ENCODE measurements around the gene TLR8. TPM values are rescaled to one million over a fixed set of nuclear protein-coding genes. Genes with fewer than 3 reads are reported as not detected.
A peak's percentile ranks its signal among the peaks of the same experiment; 100 is the strongest.

TLR8 gene
- total RNA-seq, 4 donors from 2014 or later: 0.47 to 6.7 (median 1.7) TPM

GRCh38 chrX:12868747-12869146 lies 37.7 kb upstream of the TLR8 start:
- Histone ChIP-seq H3K4me3 (no peak overlapping the region), H3K36me3 (no peaks in the 10 kb centered on the region), H3K4me1 (peaks cover 0 to 8% (median 0%) of the 10 kb centered on the region in 3 donors), H3K9me3 (peaks cover 0 to 4% (median 0%) of the 10 kb centered on the region in 3 donors), H3K27ac (no peak overlapping the region), H3K27me3 (no peaks in the 10 kb centered on the region)
- WGBS, 2 donors (ENCODE audit: low coverage in 1 of 2): 77 to 84% methylated on average over 3 of the region's 4 CpGs
- no peak for ATAC-seq
- TF ChIP-seq POLR2A (IDR thresholded peaks at IDR 0.05): no peak
- TF ChIP-seq EP300 (IDR thresholded peaks at IDR 0.05): no peak
- no peak for TF ChIP-seq POLR2AphosphoS5 (IDR thresholded peaks at IDR 0.05)
- TF ChIP-seq, protein P1, sequence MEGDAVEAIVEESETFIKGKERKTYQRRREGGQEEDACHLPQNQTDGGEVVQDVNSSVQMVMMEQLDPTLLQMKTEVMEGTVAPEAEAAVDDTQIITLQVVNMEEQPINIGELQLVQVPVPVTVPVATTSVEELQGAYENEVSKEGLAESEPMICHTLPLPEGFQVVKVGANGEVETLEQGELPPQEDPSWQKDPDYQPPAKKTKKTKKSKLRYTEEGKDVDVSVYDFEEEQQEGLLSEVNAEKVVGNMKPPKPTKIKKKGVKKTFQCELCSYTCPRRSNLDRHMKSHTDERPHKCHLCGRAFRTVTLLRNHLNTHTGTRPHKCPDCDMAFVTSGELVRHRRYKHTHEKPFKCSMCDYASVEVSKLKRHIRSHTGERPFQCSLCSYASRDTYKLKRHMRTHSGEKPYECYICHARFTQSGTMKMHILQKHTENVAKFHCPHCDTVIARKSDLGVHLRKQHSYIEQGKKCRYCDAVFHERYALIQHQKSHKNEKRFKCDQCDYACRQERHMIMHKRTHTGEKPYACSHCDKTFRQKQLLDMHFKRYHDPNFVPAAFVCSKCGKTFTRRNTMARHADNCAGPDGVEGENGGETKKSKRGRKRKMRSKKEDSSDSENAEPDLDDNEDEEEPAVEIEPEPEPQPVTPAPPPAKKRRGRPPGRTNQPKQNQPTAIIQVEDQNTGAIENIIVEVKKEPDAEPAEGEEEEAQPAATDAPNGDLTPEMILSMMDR (IDR thresholded peaks at IDR 0.05): no peak

DNA sequence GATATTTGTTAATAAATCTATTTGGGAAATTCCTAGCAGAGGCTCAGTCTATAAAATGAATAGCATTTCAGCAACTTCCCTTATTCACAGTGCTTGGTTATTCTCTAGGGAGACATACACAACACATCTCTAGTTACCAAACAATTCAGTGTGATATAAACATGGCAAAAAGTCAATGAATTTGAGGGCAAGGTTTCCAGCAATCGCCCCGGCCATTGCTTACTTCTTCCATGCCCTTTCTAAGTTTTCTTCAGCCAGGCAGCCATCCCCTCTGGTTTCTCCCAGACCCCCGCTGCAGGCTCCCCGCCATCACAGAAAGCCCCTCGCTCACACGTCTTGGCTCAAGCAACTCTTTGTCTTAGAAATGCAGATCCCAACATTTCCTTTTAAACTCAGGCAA lies 35.2 kb upstream of the TLR8 start:
- Histone ChIP-seq H3K4me1 (peaks cover 0 to 8% (median 0%) of the 10 kb centered on the region in 3 donors), H3K4me3 (no peak overlapping the region), H3K27ac (peak overlapping the region in 2 of 4 donors; percentile 9 to 24), H3K36me3 (no peaks in the 10 kb centered on the region), H3K27me3 (no peaks in the 10 kb centered on the region), H3K9me3 (no peaks in the 10 kb centered on the region)
- 20 to 70% methylated on average over 4 to 5 of the region's 6 CpGs for WGBS, 2 donors (ENCODE audit: low coverage in 1 of 2)
- no peak for TF ChIP-seq EP300 (IDR thresholded peaks at IDR 0.05)
- TF ChIP-seq POLR2A (IDR thresholded peaks at IDR 0.05): no peak
- no peak for TF ChIP-seq POLR2AphosphoS5 (IDR thresholded peaks at IDR 0.05)
- TF ChIP-seq, protein P1 (IDR thresholded peaks at IDR 0.05): no peak
- ATAC-seq: no peak

- Histone ChIP-seq H3K27me3 (no peaks in the 10 kb centered on the region), H3K4me3 (no peak overlapping the region), H3K4me1 (peaks cover 0 to 8% (median 0%) of the 10 kb centered on the region in 3 donors), H3K9me3 (no peaks in the 10 kb centered on the region), H3K27ac (no peak overlapping the region), H3K36me3 (no peaks in the 10 kb centered on the region)
- WGBS, 2 donors (ENCODE audit: low coverage in 1 of 2): 69 to 80% methylated on average over 2 to 3 of the region's 4 CpGs
- TF ChIP-seq, protein P1 (IDR thresholded peaks at IDR 0.05): no peak
- TF ChIP-seq EP300 (IDR thresholded peaks at IDR 0.05): no peak
- no peak for ATAC-seq
Measured at GRCh38 chrX:12872741-12873140, 33.7 kb upstream of the TLR8 start.

DNA sequence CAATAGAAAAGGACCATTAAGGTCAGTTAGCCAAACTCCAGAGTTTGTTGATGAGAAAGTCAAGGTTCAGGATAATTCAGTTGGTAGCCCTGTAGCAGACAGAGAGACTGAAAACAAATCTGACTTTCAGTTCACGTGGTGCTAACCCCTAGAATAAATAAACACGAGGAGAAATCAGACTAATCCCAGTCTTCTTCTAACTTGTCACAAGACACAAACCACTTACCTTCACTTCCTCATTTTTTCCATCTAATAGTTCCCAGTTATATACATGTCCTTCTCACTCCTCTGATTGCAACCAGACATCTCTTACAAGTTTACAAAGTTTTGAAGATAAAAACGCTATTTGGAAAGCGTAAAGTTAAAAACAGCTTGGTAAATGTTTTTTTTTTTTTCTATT lies 31.8 kb upstream of the TLR8 start:
- WGBS, 2 donors (ENCODE audit: low coverage in 1 of 2): 18 to 32% methylated on average over 4 of the region's 4 CpGs
- no peak for TF ChIP-seq POLR2A (IDR thresholded peaks at IDR 0.05)
- no peak for TF ChIP-seq EP300 (IDR thresholded peaks at IDR 0.05)
- TF ChIP-seq POLR2AphosphoS5 (IDR thresholded peaks at IDR 0.05): no peak
- TF ChIP-seq, protein P1 (IDR thresholded peaks at IDR 0.05): no peak
- ATAC-seq: no peak

DNA sequence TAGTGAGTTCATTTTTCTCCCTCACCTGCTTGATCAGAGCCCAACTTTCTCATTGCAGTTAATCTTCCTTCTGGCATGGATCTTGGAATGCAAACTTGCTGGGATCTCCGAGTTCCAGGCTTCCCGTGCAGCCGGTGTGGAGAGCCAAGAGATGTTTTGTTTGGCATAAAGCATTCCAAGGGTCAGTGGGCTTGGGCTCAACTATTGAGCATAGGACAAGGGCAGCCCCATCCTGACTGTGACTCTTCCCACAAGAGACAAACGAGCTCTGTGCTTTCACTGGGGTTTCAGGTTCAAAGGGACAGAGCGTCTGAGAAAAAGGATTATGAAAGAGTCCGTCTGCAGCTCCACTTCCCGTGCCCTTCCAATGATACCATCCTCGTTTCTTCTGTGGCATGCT lies 29.0 kb upstream of the TLR8 start:
- TF ChIP-seq POLR2A (IDR thresholded peaks at IDR 0.05) (no peak), EP300 (IDR thresholded peaks at IDR 0.05) (no peak), POLR2AphosphoS5 (IDR thresholded peaks at IDR 0.05) (no peak)
- TF ChIP-seq, protein P1 (IDR thresholded peaks at IDR 0.05): no peak
- WGBS, 2 donors (ENCODE audit: low coverage in 1 of 2): 19 to 44% methylated on average over 5 to 6 of the region's 8 CpGs
- Histone ChIP-seq H3K27ac (peak overlapping the region in 2 of 4 donors; percentile 25 to 35), H3K36me3 (no peaks in the 10 kb centered on the region), H3K9me3 (no peaks in the 10 kb centered on the region), H3K27me3 (no peaks in the 10 kb centered on the region), H3K4me3 (no peak overlapping the region), H3K4me1 (no peaks in the 10 kb centered on the region)
- no peak for ATAC-seq

More for the DNA sequence above, 31.8 kb upstream of the TLR8 start:
- H3K27ac ChIP-seq: no peak overlapping the region
- H3K27me3 ChIP-seq: no peaks in the 10 kb centered on the region
- no peaks in the 10 kb centered on the region for H3K36me3 ChIP-seq
- peaks cover 0 to 8% (median 0%) of the 10 kb centered on the region in 3 donors for H3K4me1 ChIP-seq
- no peaks in the 10 kb centered on the region for H3K9me3 ChIP-seq
- H3K4me3 ChIP-seq: no peak overlapping the region

Data from gastroesophageal sphincter (tissue), 4 donors.